HCT116 (cell line): ENCODE results near the gene MYRF. TPM values are rescaled to one million over a fixed set of nuclear protein-coding genes. Genes with fewer than 3 reads are reported as not detected.

ENCODE experiments used
- ATAC-seq: fragments of 200-7000 bp; cut with Tn5 transposase; 2 replicates; pipeline ENCODE4 v1.9.1; 2020; ENCODE audit warnings: mild to moderate bottlenecking, moderate library complexity
- BruUV-seq: library from RNA; stranded (reverse); fragments of 400-500 nt; replicated peaks from 2 replicates; lab custom pipeline; 2021; lab: Mats Ljungman, UMichigan
- CTCF ChIA-PET: fragments of 300-600 bp; sonication (Branson Sonifier 250); formaldehyde crosslinking; loops from one replicate; lab custom pipeline; 2021; ENCODE audit warnings: antibody characterized with exemption; lab: Charles Lee
- POLR2A ChIA-PET: fragments of 300-600, 350-600 bp; sonication (Branson Sonifier 250); formaldehyde crosslinking; loops from one replicate; lab custom pipeline; 2021; ENCODE audit warnings: antibody characterized with exemption; lab: Charles Lee
- RAD21 ChIA-PET, 2 experiments: fragments of 300-600 bp; sonication (Branson Sonifier 250); formaldehyde crosslinking; loops; one replicate each; lab custom pipeline; 2023; ENCODE audit warnings: low total read pairs in 2 of 2; ENCODE audit not compliant: uncharacterized antibody in 2 of 2, unreplicated experiment in 2 of 2, low non-redundant PET in 1 of 2; lab: Charles Lee
- DNase-seq: peaks from one replicate; pipeline ENCODE4 v3.0.0-alpha.2; 2010; ENCODE audit warnings: low read depth, low spot score
- H2AFZ ChIP-seq: fragments of 200-600 bp; shearing (Covaris generic), sonication (generic); 2 replicates; pipeline ENCODE4 v1.6.1; 2017; ENCODE audit warnings: low read depth, mixed run types, mixed read lengths, antibody characterized with exemption, low read length; ENCODE audit not compliant: poor library complexity, severe bottlenecking
- H3K27ac ChIP-seq: 2 replicates; pipeline ENCODE4 v1.5.1; 2012; ENCODE audit warnings: low read depth, low read length
- H3K27me3 ChIP-seq: fragments of 200-600 bp; sonication (generic); 2 replicates; pipeline ENCODE4 v1.6.1; 2016; ENCODE audit warnings: mixed run types, low read length, mixed read lengths; ENCODE audit not compliant: insufficient read depth
- H3K36me3 ChIP-seq, 2 experiments: fragments of 200-500 bp in 1 of 2; fragments of 200-600 bp in 1 of 2; sonication (Bioruptor generic) in 1 of 2; sonication (generic) in 1 of 2; 2 replicates each; pipeline versions ENCODE4 v1.5.1 to v1.6.1; 2014 to 2016; ENCODE audit warnings: low read length in 2 of 2, inconsistent platforms in 1 of 2, mixed read lengths in 1 of 2, mixed run types in 1 of 2; ENCODE audit not compliant: insufficient read depth in 2 of 2, control insufficient read depth in 1 of 2
- H3K4me1 ChIP-seq, 2 experiments: fragments of 200-600 bp in 1 of 2; sonication (generic) in 1 of 2; 2 replicates each; pipeline versions ENCODE4 v1.5.1 to v1.6.1; 2012 to 2017; ENCODE audit warnings: low read length in 2 of 2, inconsistent platforms in 1 of 2, mild to moderate bottlenecking in 1 of 2, mixed read lengths in 1 of 2, mixed run types in 1 of 2, moderate library complexity in 1 of 2; ENCODE audit not compliant: insufficient read depth in 2 of 2, control insufficient read depth in 1 of 2
- H3K4me2 ChIP-seq: fragments of 200-600 bp; sonication (generic); 2 replicates; pipeline ENCODE4 v1.6.1; 2017; ENCODE audit warnings: mixed run types, low read length, mixed read lengths
- H3K4me3 ChIP-seq, 2 experiments: fragments of 200-600 bp in 1 of 2; sonication (generic) in 1 of 2; replicated peaks in 1 of 2; 2 replicates each; pipeline ENCODE4 v1.5.1; 2011 to 2016; ENCODE audit warnings: low read length in 2 of 2, control low read depth in 1 of 2, low read depth in 1 of 2, mild to moderate bottlenecking in 1 of 2, mixed read lengths in 1 of 2, mixed run types in 1 of 2
- H3K79me2 ChIP-seq: fragments of 200-600 bp; sonication (generic); 2 replicates; pipeline ENCODE4 v1.6.1; 2017; ENCODE audit warnings: mild to moderate bottlenecking, mixed run types, low read length, moderate library complexity, mixed read lengths; ENCODE audit not compliant: insufficient read depth
- H3K9ac ChIP-seq: fragments of 200-600 bp; sonication (generic); 2 replicates; pipeline ENCODE4 v1.6.1; 2016; ENCODE audit warnings: low read length, mixed read lengths
- H3K9me2 ChIP-seq: fragments of 200-600 bp; sonication (generic), shearing (Covaris generic); 2 replicates; pipeline ENCODE4 v1.6.1; 2017; ENCODE audit warnings: mixed run types, mild to moderate bottlenecking, moderate library complexity; ENCODE audit not compliant: insufficient read depth
- H3K9me3 ChIP-seq, 2 experiments: fragments of 200-500 bp in 1 of 2; fragments of 200-600 bp in 1 of 2; sonication (Bioruptor generic) in 1 of 2; sonication (generic) in 1 of 2; 2 replicates each; pipeline ENCODE4 v1.6.1; 2014 to 2017; ENCODE audit warnings: low read length in 2 of 2, mixed read lengths in 2 of 2, inconsistent platforms in 1 of 2, low read depth in 1 of 2, mild to moderate bottlenecking in 1 of 2, mixed run types in 1 of 2, moderate library complexity in 1 of 2; ENCODE audit not compliant: control insufficient read depth in 1 of 2, insufficient read depth in 1 of 2
- H4K20me1 ChIP-seq: fragments of 200-600 bp; sonication (generic), shearing (Covaris generic); 2 replicates; pipeline ENCODE4 v1.6.1; 2017; ENCODE audit warnings: mixed run types, mild to moderate bottlenecking, moderate library complexity; ENCODE audit not compliant: insufficient read depth
- EGR1 ChIP-seq: IDR thresholded peaks from 2 replicates; pipeline ENCODE4 v1.6.1; 2012; ENCODE audit warnings: low read depth
- ELF1 ChIP-seq: IDR thresholded peaks from 2 replicates; pipeline ENCODE4 v1.6.1; 2012; ENCODE audit warnings: low read depth, borderline replicate concordance
- EZH2 ChIP-seq: fragments of 200-600 bp; sonication (generic); IDR thresholded peaks from 2 replicates; pipeline ENCODE4 v1.6.1; 2017; ENCODE audit warnings: antibody characterized with exemption, mixed run types
- EZH2phosphoT487 ChIP-seq: fragments of 200-600 bp; IDR thresholded peaks from 2 replicates; pipeline ENCODE4 v1.6.1; 2018; ENCODE audit warnings: antibody characterized with exemption, borderline replicate concordance
- FOSL1 ChIP-seq: IDR thresholded peaks from 2 replicates; pipeline ENCODE4 v1.6.1; 2012; ENCODE audit warnings: low read depth
- JUND ChIP-seq: IDR thresholded peaks from 2 replicates; pipeline ENCODE4 v1.6.1; 2012
- MAX ChIP-seq: IDR thresholded peaks from 2 replicates; pipeline ENCODE4 v1.6.1; 2012
- POLR2A ChIP-seq: IDR thresholded peaks from 2 replicates; pipeline ENCODE4 v1.7.0; 2011; ENCODE audit warnings: borderline replicate concordance; ENCODE audit not compliant: insufficient read depth, insufficient read length; ENCODE audit errors: extremely low read depth
- POLR2AphosphoS5 ChIP-seq: IDR thresholded peaks from 2 replicates; pipeline ENCODE4 v1.6.1; 2011; ENCODE audit warnings: mild to moderate bottlenecking, low read depth, low read length, moderate library complexity
- RAD21 ChIP-seq: IDR thresholded peaks from 2 replicates; pipeline ENCODE4 v1.6.1; 2012; ENCODE audit warnings: low read depth, mild to moderate bottlenecking
- SIN3A ChIP-seq: IDR thresholded peaks from 2 replicates; pipeline ENCODE4 v1.6.1; 2012; ENCODE audit warnings: low read depth
- SP1 ChIP-seq: IDR thresholded peaks from 2 replicates; pipeline ENCODE4 v1.6.1; 2012; ENCODE audit warnings: low read depth
- TCF7L2 ChIP-seq: IDR thresholded peaks from 2 replicates; pipeline ENCODE4 v1.7.0; 2011; ENCODE audit warnings: borderline replicate concordance, inconsistent platforms; ENCODE audit not compliant: insufficient read depth, insufficient read length; ENCODE audit errors: extremely low read depth
- YY1 ChIP-seq: IDR thresholded peaks from 2 replicates; pipeline ENCODE4 v1.6.1; 2011; ENCODE audit warnings: low read length, low read depth, moderate library complexity, mild to moderate bottlenecking; ENCODE audit not compliant: insufficient replicate concordance; ENCODE audit errors: extremely low read depth
- ZFX ChIP-seq: fragments of 450-650 bp; IDR thresholded peaks from 2 replicates; pipeline ENCODE4 v1.6.1; 2017
- ZNF274 ChIP-seq: fragments of 200-500 bp; sonication (Bioruptor generic); IDR thresholded peaks from 2 replicates; pipeline ENCODE4 v1.6.1; 2014; ENCODE audit warnings: mild to moderate bottlenecking, low read depth, low read length, inconsistent platforms
- intact Hi-C: fragments of 100-400 bp; cut with micrococcal nuclease; formaldehyde crosslinking; loops from 2 replicates; pipeline ENCODE4 v1.10.0; 2022
- total RNA-seq: library from RNA; stranded (reverse); gene quantifications from one replicate; pipeline ENCODE4 v1.2.1, GENCODE V29; 2021; ENCODE audit not compliant: unreplicated experiment
- TF ChIP-seq, protein P1 (sequence below): IDR thresholded peaks from 2 replicates; pipeline ENCODE4 v1.6.1; 2011; ENCODE audit warnings: mild to moderate bottlenecking, low read length, moderate library complexity; ENCODE audit not compliant: insufficient replicate concordance; ENCODE audit errors: extremely low read depth
- TF ChIP-seq, protein P2 (sequence below): IDR thresholded peaks from 2 replicates; pipeline ENCODE4 v1.6.1; 2012
- TF ChIP-seq, protein P3 (sequence below): IDR thresholded peaks from 2 replicates; pipeline ENCODE4 v1.6.1; 2012; ENCODE audit warnings: low read depth

Gene MYRF
- total RNA-seq, 1 experiment from 2014 or later, result 52.3 TPM

DNA sequence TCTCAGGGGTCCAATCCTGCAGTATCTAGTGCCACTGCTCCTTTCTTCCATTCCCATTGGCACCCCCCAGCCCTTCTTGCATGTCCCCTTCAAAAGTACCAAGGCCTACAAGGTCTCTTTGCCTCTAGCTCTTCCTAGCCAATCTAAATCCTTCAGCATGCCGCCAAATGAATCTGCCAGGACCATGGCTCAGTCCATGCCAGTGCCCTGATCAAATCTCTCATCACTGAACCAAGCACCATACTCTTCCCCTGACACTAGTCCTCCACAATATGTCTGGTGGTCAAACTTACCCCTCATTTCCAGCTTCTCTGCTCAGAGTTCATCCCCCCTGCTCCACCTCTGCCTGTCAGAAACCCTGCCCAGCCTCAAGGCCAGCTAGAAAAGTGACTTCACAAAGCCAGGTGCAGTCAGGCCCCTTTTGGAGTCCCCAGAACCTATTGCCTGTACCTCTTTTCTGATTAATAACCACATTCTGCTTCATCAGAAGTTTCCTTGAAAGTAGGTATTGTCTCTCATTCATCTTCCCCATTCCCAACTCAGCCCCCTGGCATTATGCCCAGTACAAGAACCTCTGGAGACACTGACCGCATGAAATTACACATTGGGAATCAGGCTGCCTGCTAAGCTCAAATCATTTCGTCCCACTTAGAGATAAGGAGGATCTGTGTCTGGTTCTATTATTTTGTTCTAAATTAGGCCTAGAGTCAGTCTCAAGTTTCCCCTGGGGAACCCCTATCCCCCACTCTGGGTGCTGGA is 51.6 kb downstream of the MYRF start:
- no peak overlapping the region for H3K4me3 ChIP-seq
- H3K79me2 ChIP-seq, result peaks cover 16% of the 10 kb centered on the region
- no peaks in the 10 kb centered on the region for H3K9me3 ChIP-seq
- no peak for DNase-seq
- no peak overlapping the region for H2AFZ ChIP-seq
- POLR2A ChIA-PET, result interaction anchor here (1.3 kb wide), 1 partner anchor 10 kb away, joined by 7 read pairs; no protein-coding TSS in a partner anchor
- H3K36me3 ChIP-seq, result peaks cover 3 to 31% of the 10 kb centered on the region in 2 experiments
- CTCF ChIA-PET, result interaction anchor here (1.7 kb wide), 1 partner anchor 11 kb away, joined by 4 read pairs; no protein-coding TSS in a partner anchor
- ATAC-seq, result no peak
- no peaks in the 10 kb centered on the region for H4K20me1 ChIP-seq
- no TSS peak for BruUV-seq
- H3K4me1 ChIP-seq, result peaks cover 0 to 5% of the 10 kb centered on the region in 2 experiments; a peak in 1 of 4 replicates
- RAD21 ChIA-PET, result no interaction called here
- no peak overlapping the region for H3K4me2 ChIP-seq
- H3K27me3 ChIP-seq, result no peaks in the 10 kb centered on the region
- intact Hi-C loops, result no loop called here
- H3K9ac ChIP-seq, result no peak overlapping the region
- TF ChIP-seq EZH2phosphoT487 (no peak), ZFX (no peak), TCF7L2 (no peak), POLR2A (no peak), POLR2AphosphoS5 (no peak), SIN3A (no peak), EGR1 (no peak), MAX (no peak), SP1 (no peak), YY1 (no peak), FOSL1 (no peak), ELF1 (no peak), JUND (no peak), EZH2 (no peak), RAD21 (no peak), ZNF274 (no peak)
- TF ChIP-seq, protein P1, sequence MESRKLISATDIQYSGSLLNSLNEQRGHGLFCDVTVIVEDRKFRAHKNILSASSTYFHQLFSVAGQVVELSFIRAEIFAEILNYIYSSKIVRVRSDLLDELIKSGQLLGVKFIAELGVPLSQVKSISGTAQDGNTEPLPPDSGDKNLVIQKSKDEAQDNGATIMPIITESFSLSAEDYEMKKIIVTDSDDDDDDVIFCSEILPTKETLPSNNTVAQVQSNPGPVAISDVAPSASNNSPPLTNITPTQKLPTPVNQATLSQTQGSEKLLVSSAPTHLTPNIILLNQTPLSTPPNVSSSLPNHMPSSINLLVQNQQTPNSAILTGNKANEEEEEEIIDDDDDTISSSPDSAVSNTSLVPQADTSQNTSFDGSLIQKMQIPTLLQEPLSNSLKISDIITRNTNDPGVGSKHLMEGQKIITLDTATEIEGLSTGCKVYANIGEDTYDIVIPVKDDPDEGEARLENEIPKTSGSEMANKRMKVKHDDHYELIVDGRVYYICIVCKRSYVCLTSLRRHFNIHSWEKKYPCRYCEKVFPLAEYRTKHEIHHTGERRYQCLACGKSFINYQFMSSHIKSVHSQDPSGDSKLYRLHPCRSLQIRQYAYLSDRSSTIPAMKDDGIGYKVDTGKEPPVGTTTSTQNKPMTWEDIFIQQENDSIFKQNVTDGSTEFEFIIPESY, result no peak
- TF ChIP-seq, protein P2, sequence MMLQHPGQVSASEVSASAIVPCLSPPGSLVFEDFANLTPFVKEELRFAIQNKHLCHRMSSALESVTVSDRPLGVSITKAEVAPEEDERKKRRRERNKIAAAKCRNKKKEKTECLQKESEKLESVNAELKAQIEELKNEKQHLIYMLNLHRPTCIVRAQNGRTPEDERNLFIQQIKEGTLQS, result no peak
- TF ChIP-seq, protein P3, sequence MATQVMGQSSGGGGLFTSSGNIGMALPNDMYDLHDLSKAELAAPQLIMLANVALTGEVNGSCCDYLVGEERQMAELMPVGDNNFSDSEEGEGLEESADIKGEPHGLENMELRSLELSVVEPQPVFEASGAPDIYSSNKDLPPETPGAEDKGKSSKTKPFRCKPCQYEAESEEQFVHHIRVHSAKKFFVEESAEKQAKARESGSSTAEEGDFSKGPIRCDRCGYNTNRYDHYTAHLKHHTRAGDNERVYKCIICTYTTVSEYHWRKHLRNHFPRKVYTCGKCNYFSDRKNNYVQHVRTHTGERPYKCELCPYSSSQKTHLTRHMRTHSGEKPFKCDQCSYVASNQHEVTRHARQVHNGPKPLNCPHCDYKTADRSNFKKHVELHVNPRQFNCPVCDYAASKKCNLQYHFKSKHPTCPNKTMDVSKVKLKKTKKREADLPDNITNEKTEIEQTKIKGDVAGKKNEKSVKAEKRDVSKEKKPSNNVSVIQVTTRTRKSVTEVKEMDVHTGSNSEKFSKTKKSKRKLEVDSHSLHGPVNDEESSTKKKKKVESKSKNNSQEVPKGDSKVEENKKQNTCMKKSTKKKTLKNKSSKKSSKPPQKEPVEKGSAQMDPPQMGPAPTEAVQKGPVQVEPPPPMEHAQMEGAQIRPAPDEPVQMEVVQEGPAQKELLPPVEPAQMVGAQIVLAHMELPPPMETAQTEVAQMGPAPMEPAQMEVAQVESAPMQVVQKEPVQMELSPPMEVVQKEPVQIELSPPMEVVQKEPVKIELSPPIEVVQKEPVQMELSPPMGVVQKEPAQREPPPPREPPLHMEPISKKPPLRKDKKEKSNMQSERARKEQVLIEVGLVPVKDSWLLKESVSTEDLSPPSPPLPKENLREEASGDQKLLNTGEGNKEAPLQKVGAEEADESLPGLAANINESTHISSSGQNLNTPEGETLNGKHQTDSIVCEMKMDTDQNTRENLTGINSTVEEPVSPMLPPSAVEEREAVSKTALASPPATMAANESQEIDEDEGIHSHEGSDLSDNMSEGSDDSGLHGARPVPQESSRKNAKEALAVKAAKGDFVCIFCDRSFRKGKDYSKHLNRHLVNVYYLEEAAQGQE, result no peak
- no peak overlapping the region for H3K27ac ChIP-seq
- H3K9me2 ChIP-seq, result no peaks in the 10 kb centered on the region
